IMR-90 (cell line): ENCODE results near the gene GLT8D2. TPM values are rescaled to one million over a fixed set of nuclear protein-coding genes. Genes with fewer than 3 reads are reported as not detected.

ENCODE experiments used
- ATAC-seq: fragments of 200-7000 bp; cut with Tn5 transposase; 2 replicates; pipeline ENCODE4 v1.9.1; 2020; ENCODE audit warnings: low read depth, mild to moderate bottlenecking, moderate library complexity
- BruUV-seq: library from RNA; stranded (reverse); fragments of 400-500 nt; replicated peaks from 2 replicates; lab custom pipeline; 2021; lab: Mats Ljungman, UMichigan
- CTCF ChIA-PET: fragments of 300-600 bp; formaldehyde crosslinking; extraction: SDS; loops from one replicate; lab custom pipeline; 2021; ENCODE audit warnings: antibody characterized with exemption; lab: Yijun Ruan, JAX
- POLR2A ChIA-PET: fragments of 300-600 bp; sonication (Branson Sonifier 250); formaldehyde crosslinking; loops from one replicate; lab custom pipeline; 2022; ENCODE audit warnings: antibody characterized with exemption; ENCODE audit not compliant: unreplicated experiment; lab: Charles Lee
- DNase-seq: peaks from one replicate; pipeline ENCODE4 v3.0.0; 2013
- H2AFZ ChIP-seq: replicated peaks from 2 replicates; pipeline ENCODE3; 2013; ENCODE audit warnings: low read length, mild to moderate bottlenecking; ENCODE audit not compliant: poor library complexity
- H2AK5ac ChIP-seq: 2 replicates; pipeline ENCODE4 v1.6.1; 2013; ENCODE audit warnings: low read depth, low read length, inconsistent platforms
- H2AK9ac ChIP-seq: replicated peaks from 2 replicates; pipeline ENCODE3; 2013; ENCODE audit warnings: mild to moderate bottlenecking, low read depth, low read length, moderate library complexity; ENCODE audit not compliant: poor library complexity
- H2BK120ac ChIP-seq: 2 replicates; pipeline ENCODE4 v1.6.1; 2013; ENCODE audit warnings: low read depth, low read length, inconsistent platforms
- H2BK15ac ChIP-seq: 3 replicates; pipeline ENCODE4 v1.6.1; 2013; ENCODE audit warnings: low read depth, low read length, inconsistent platforms
- H2BK20ac ChIP-seq: 2 replicates; pipeline ENCODE4 v1.6.1; 2013; ENCODE audit warnings: low read depth, mild to moderate bottlenecking, inconsistent platforms, low read length, moderate library complexity
- H2BK5ac ChIP-seq: 2 replicates; pipeline ENCODE4 v1.6.1; 2013; ENCODE audit warnings: mild to moderate bottlenecking, low read depth, low read length, inconsistent platforms; ENCODE audit not compliant: poor library complexity, severe bottlenecking
- H3K14ac ChIP-seq: replicated peaks from 2 replicates; pipeline ENCODE4 v1.6.1; 2013; ENCODE audit warnings: low read depth, low read length, inconsistent platforms
- H3K18ac ChIP-seq: 2 replicates; pipeline ENCODE4 v1.6.1; 2013; ENCODE audit warnings: low read depth, low read length, control low read depth
- H3K23ac ChIP-seq: 2 replicates; pipeline ENCODE4 v1.6.1; 2013; ENCODE audit warnings: low read depth, low read length, inconsistent platforms
- H3K27ac ChIP-seq: 2 replicates; pipeline ENCODE4 v1.5.1; 2013; ENCODE audit warnings: mild to moderate bottlenecking, control low read depth, low read length; ENCODE audit not compliant: insufficient read depth
- H3K27me3 ChIP-seq: 2 replicates; pipeline ENCODE4 v1.6.1; 2013; ENCODE audit warnings: low read length; ENCODE audit not compliant: control insufficient read depth, insufficient read depth
- H3K36me3 ChIP-seq: 2 replicates; pipeline ENCODE4 v1.6.1; 2013; ENCODE audit warnings: low read length, mixed read lengths; ENCODE audit not compliant: control insufficient read depth, insufficient read depth
- H3K4ac ChIP-seq: 2 replicates; pipeline ENCODE4 v1.6.1; 2013; ENCODE audit warnings: low read depth, low read length, inconsistent platforms
- H3K4me1 ChIP-seq: 2 replicates; pipeline ENCODE4 v1.6.1; 2013; ENCODE audit warnings: low read length, mixed read lengths; ENCODE audit not compliant: control insufficient read depth, insufficient read depth
- H3K4me2 ChIP-seq: 2 replicates; pipeline ENCODE4 v1.6.1; 2013; ENCODE audit warnings: low read depth, mild to moderate bottlenecking, control low read depth, low read length, moderate library complexity
- H3K4me3 ChIP-seq: 2 replicates; pipeline ENCODE4 v1.5.1; 2013; ENCODE audit warnings: low read depth, mild to moderate bottlenecking, control low read depth, low read length, moderate library complexity; ENCODE audit not compliant: insufficient read depth
- H3K56ac ChIP-seq: 2 replicates; pipeline ENCODE4 v1.6.1; 2013; ENCODE audit warnings: low read length, inconsistent platforms; ENCODE audit not compliant: insufficient read depth; ENCODE audit errors: extremely low read depth
- H3K79me1 ChIP-seq, 2 experiments: 2 replicates each; pipeline ENCODE4 v1.6.1; 2013; ENCODE audit warnings: low read length in 2 of 2, inconsistent platforms in 1 of 2, low read depth in 1 of 2
- H3K9ac ChIP-seq: 2 replicates; pipeline ENCODE4 v1.6.1; 2013; ENCODE audit warnings: low read depth, low read length, control low read depth
- H3K9me1 ChIP-seq: 2 replicates; pipeline ENCODE4 v1.6.1; 2013; ENCODE audit warnings: low read length, inconsistent platforms; ENCODE audit not compliant: insufficient read depth
- H3K9me3 ChIP-seq: 2 replicates; pipeline ENCODE4 v1.6.1; 2013; ENCODE audit warnings: low read length; ENCODE audit not compliant: control insufficient read depth, insufficient read depth
- H4K20me1 ChIP-seq: 2 replicates; pipeline ENCODE4 v1.6.1; 2013; ENCODE audit warnings: low read length, inconsistent platforms; ENCODE audit not compliant: insufficient read depth
- H4K5ac ChIP-seq: 2 replicates; pipeline ENCODE4 v1.6.1; 2013; ENCODE audit warnings: mild to moderate bottlenecking, low read depth, low read length, control low read depth
- H4K8ac ChIP-seq, 2 experiments: 2 replicates each; pipeline ENCODE4 v1.6.1; 2013; ENCODE audit warnings: low read depth in 2 of 2, low read length in 2 of 2, control low read depth in 1 of 2, inconsistent platforms in 1 of 2
- H4K91ac ChIP-seq: 2 replicates; pipeline ENCODE4 v1.6.1; 2013; ENCODE audit warnings: low read depth, low read length, inconsistent platforms; ENCODE audit not compliant: insufficient read depth
- BHLHE40 ChIP-seq: fragments of 150-350 bp; IDR thresholded peaks from 2 replicates; pipeline ENCODE4 v1.6.1; 2016; ENCODE audit warnings: mild to moderate bottlenecking, low read depth, low read length
- CHD1 ChIP-seq: IDR thresholded peaks from 2 replicates; pipeline ENCODE4 v1.6.1; 2012; ENCODE audit warnings: low read depth, low read length, improper control_type of control experiment
- FOS ChIP-seq: fragments of 150-350 bp; IDR thresholded peaks from 2 replicates; pipeline ENCODE4 v1.6.1; 2016; ENCODE audit warnings: low read depth, low read length
- MAFK ChIP-seq: IDR thresholded peaks from 2 replicates; pipeline ENCODE4 v1.6.1; 2012; ENCODE audit warnings: low read depth, low read length, improper control_type of control experiment
- MAZ ChIP-seq: IDR thresholded peaks from 2 replicates; pipeline ENCODE4 v1.6.1; 2012; ENCODE audit warnings: low read depth, mild to moderate bottlenecking, low read length, improper control_type of control experiment, moderate library complexity, borderline replicate concordance
- MXI1 ChIP-seq: IDR thresholded peaks from 2 replicates; pipeline ENCODE4 v1.6.1; 2012; ENCODE audit warnings: low read depth, mild to moderate bottlenecking, low read length, moderate library complexity, borderline replicate concordance
- NFE2L2 ChIP-seq: fragments of 150-350 bp; IDR thresholded peaks from 2 replicates; pipeline ENCODE4 v1.6.1; 2016; ENCODE audit warnings: low read depth, mild to moderate bottlenecking, low read length
- RAD21 ChIP-seq: IDR thresholded peaks from 2 replicates; pipeline ENCODE4 v1.6.1; 2012; ENCODE audit warnings: low read length, improper control_type of control experiment
- RCOR1 ChIP-seq: IDR thresholded peaks from 2 replicates; pipeline ENCODE4 v1.6.1; 2012; ENCODE audit warnings: mild to moderate bottlenecking, low read length, improper control_type of control experiment; ENCODE audit not compliant: insufficient replicate concordance
- RFX5 ChIP-seq: IDR thresholded peaks from 2 replicates; pipeline ENCODE4 v1.8.0; 2012; ENCODE audit warnings: low read depth, mild to moderate bottlenecking, low read length, moderate library complexity
- SMC3 ChIP-seq: fragments of 150-350 bp; IDR thresholded peaks from 2 replicates; pipeline ENCODE4 v1.6.1; 2016; ENCODE audit warnings: low read depth, mild to moderate bottlenecking, antibody characterized with exemption, low read length, moderate library complexity
- USF2 ChIP-seq: fragments of 150-350 bp; IDR thresholded peaks from 2 replicates; pipeline ENCODE4 v1.6.1; 2017; ENCODE audit warnings: mild to moderate bottlenecking, antibody characterized with exemption, low read length, low read depth
- WGBS, 2 experiments: methylation state at CpG; one replicate each; pipeline versions ENCODE4 v1.1.5 to v1.1.7; 2013; ENCODE audit warnings: missing lambda C conversion rate in 2 of 2; ENCODE audit not compliant: insufficient read length in 1 of 2; ENCODE audit errors: extremely low coverage in 2 of 2; 5-methylcytosine and 5-hydroxymethylcytosine counted together
- dilution Hi-C: fragments of 300-500 bp; cut with HindIII; formaldehyde crosslinking; loops from one replicate; pipeline ENCODE4 v1.14.3; 2018; ENCODE audit warnings: low sequenced_read_pairs; ENCODE audit not compliant: unreplicated experiment
- in situ Hi-C: fragments of 300-500 bp; cut with MboI; formaldehyde crosslinking; loops from 3 replicates; pipeline ENCODE4 v1.14.3; 2019; ENCODE audit warnings: low sequenced_read_pairs, inconsistent platforms, mixed read lengths
- intact Hi-C: fragments of 100-400 bp; cut with micrococcal nuclease; formaldehyde crosslinking; loops from 2 replicates; pipeline ENCODE4 v1.10.0; 2022
- polyA plus RNA-seq, 3 experiments: library from polyadenylated mRNA; depleted of rRNA; stranded (reverse); fragments of >200 nt; gene quantifications; 2 replicates each; pipeline ENCODE4 v1.2.3, GENCODE V29; 2012; ENCODE audit warnings: low replicate concordance in 1 of 3
- total RNA-seq: library from RNA; depleted of rRNA; stranded (reverse); fragments of >200 nt; gene quantifications from 2 replicates; pipeline ENCODE4 v1.2.3, GENCODE V29; 2012
- TF ChIP-seq, protein P1 (sequence below): conservative IDR thresholded peaks from 2 replicates; pipeline ENCODE4 v1.5.1; 2012; ENCODE audit warnings: mild to moderate bottlenecking, low read depth, low read length, improper control_type of control experiment
- TF ChIP-seq, protein P2 (sequence below): fragments of 150-350 bp; IDR thresholded peaks from 2 replicates; pipeline ENCODE4 v1.6.1; 2016; ENCODE audit warnings: low read depth, mild to moderate bottlenecking, low read length, moderate library complexity, borderline replicate concordance

Gene GLT8D2
- total and polyA plus RNA-seq, 2 of the 4 experiments (the other 2 are of a cell fraction) = 33.5 to 47.9 TPM

DNA sequence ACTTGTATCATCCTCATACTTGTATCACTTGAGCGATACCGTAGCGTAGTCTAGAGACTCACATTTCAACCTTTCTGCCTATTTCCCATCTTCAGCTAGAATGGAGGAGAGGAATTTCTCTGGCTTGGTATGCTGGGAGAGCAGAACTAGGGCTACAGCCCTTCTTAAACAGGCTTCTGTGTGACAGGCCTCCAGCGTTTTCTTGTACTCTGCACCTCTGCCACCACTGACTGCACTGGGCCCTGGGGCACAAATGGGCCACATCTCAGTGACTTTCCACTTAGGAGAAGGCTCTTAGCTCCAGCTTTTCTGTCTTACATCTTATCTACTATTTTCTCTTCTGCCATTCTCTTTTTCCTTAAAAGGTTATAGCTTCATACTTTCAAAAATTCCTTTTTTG is 41.1 kb upstream of the GLT8D2 start:
- peak overlapping the region; percentile 90 for H3K23ac ChIP-seq
- peak overlapping the region; percentile 52 for H2AK5ac ChIP-seq
- peak overlapping the region; percentile 95 for H4K91ac ChIP-seq
- H3K4me3 ChIP-seq = no peak overlapping the region
- H3K79me1 ChIP-seq = peaks cover under 1 to 21% of the 10 kb centered on the region in 2 experiments
- BruUV-seq = no TSS peak
- H3K18ac ChIP-seq = peak overlapping the region; percentile 80
- H2AFZ ChIP-seq = no peak overlapping the region
- TF ChIP-seq, protein P1, sequence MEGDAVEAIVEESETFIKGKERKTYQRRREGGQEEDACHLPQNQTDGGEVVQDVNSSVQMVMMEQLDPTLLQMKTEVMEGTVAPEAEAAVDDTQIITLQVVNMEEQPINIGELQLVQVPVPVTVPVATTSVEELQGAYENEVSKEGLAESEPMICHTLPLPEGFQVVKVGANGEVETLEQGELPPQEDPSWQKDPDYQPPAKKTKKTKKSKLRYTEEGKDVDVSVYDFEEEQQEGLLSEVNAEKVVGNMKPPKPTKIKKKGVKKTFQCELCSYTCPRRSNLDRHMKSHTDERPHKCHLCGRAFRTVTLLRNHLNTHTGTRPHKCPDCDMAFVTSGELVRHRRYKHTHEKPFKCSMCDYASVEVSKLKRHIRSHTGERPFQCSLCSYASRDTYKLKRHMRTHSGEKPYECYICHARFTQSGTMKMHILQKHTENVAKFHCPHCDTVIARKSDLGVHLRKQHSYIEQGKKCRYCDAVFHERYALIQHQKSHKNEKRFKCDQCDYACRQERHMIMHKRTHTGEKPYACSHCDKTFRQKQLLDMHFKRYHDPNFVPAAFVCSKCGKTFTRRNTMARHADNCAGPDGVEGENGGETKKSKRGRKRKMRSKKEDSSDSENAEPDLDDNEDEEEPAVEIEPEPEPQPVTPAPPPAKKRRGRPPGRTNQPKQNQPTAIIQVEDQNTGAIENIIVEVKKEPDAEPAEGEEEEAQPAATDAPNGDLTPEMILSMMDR = no peak
- TF ChIP-seq CHD1 (no peak), FOS (no peak), MAFK (no peak), SMC3 (no peak), NFE2L2 (no peak), MXI1 (no peak), USF2 (no peak), RCOR1 (no peak), RAD21 (no peak), RFX5 (no peak), BHLHE40 (no peak), MAZ (no peak)
- TF ChIP-seq, protein P2, sequence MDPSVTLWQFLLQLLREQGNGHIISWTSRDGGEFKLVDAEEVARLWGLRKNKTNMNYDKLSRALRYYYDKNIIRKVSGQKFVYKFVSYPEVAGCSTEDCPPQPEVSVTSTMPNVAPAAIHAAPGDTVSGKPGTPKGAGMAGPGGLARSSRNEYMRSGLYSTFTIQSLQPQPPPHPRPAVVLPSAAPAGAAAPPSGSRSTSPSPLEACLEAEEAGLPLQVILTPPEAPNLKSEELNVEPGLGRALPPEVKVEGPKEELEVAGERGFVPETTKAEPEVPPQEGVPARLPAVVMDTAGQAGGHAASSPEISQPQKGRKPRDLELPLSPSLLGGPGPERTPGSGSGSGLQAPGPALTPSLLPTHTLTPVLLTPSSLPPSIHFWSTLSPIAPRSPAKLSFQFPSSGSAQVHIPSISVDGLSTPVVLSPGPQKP = no peak
- dilution Hi-C loops = no loop called here
- H4K5ac ChIP-seq = peak overlapping the region; percentile 83
- H3K56ac ChIP-seq = peak overlapping the region; percentile 60; the same call in 1 of the 2 replicates
- H2BK20ac ChIP-seq = peak overlapping the region; percentile 77
- no peaks in the 10 kb centered on the region for H3K27me3 ChIP-seq
- H3K9me3 ChIP-seq = no peaks in the 10 kb centered on the region
- peaks cover 21% of the 10 kb centered on the region for H3K36me3 ChIP-seq
- intact Hi-C loops = no loop called here
- ChIA-PET CTCF (interaction anchor here (2.3 kb wide), 1 partner anchor 18 kb away, joined by 10 read pairs; no protein-coding TSS in a partner anchor), POLR2A (no interaction called here)
- peak overlapping the region; percentile 95 for H3K4ac ChIP-seq
- peak overlapping the region; percentile 90 for H2BK5ac ChIP-seq
- H4K20me1 ChIP-seq = no peaks in the 10 kb centered on the region
- no peak overlapping the region for H3K4me2 ChIP-seq
- in situ Hi-C loops = no loop called here
- DNase-seq = no peak
- H3K14ac ChIP-seq = peak overlapping the region; percentile 94
- H3K4me1 ChIP-seq = peaks cover 13% of the 10 kb centered on the region
- H2AK9ac ChIP-seq = peak overlapping the region; percentile 73
- peak overlapping the region; percentile 92 for H2BK120ac ChIP-seq
- peak overlapping the region; percentile 86 for H3K27ac ChIP-seq
- peaks cover 4% of the 10 kb centered on the region for H3K9me1 ChIP-seq
- peak overlapping the region; percentile 94; the same call in 2 of the 3 replicates for H2BK15ac ChIP-seq
- H3K9ac ChIP-seq = peak overlapping the region; percentile 37; the same call in 1 of the 2 replicates
- H4K8ac ChIP-seq = peak overlapping the region; percentile 57 to 84; a peak in 3 of 4 replicates
- no CpG with 5 or more reads among the region's 4 CpGs for WGBS, 2 experiments
- no peak for ATAC-seq
